Measurements from ENCODE around the gene ESR2. TPM values are rescaled to one million over a fixed set of nuclear protein-coding genes. Genes with fewer than 3 reads are reported as not detected.

The ESR2 gene
- total RNA-seq, 1 donor from 2014 or later: under 0.01 TPM

DNA sequence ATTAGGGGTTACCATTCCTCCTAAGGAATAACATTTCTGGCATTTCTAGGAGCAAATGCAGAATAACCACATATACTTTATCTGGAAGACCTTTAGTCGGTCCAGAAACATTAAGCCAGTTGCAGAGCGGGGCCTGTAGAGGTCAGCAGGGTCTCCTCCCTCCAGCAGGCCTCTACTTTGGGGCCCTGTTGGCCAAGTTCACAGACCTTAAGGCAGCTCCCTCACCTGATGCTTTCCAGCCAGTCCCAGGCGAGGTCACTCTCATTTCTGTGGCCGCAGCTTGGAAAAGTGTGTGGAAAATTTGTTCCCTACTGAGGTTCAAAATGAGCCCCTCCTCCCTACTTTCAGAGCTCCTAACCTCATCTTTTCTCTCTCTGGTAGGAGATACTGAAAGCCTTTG, 74.1 kb downstream of the ESR2 start:
- Histone ChIP-seq H3K36me3 (ENCODE audit: control insufficient read depth, insufficient read depth, low read length) (peaks cover 34% of the 10 kb centered on the region), H3K4me3 (ENCODE audit: low read depth, low read length) (no peak overlapping the region), H3K27me3 (ENCODE audit: control insufficient read depth, insufficient read depth, low read length) (no peaks in the 10 kb centered on the region)
- FAIRE-seq (peak; percentile 50), DNase-seq (ENCODE audit: low read depth) (no peak)
- TF ChIP-seq, protein P1, sequence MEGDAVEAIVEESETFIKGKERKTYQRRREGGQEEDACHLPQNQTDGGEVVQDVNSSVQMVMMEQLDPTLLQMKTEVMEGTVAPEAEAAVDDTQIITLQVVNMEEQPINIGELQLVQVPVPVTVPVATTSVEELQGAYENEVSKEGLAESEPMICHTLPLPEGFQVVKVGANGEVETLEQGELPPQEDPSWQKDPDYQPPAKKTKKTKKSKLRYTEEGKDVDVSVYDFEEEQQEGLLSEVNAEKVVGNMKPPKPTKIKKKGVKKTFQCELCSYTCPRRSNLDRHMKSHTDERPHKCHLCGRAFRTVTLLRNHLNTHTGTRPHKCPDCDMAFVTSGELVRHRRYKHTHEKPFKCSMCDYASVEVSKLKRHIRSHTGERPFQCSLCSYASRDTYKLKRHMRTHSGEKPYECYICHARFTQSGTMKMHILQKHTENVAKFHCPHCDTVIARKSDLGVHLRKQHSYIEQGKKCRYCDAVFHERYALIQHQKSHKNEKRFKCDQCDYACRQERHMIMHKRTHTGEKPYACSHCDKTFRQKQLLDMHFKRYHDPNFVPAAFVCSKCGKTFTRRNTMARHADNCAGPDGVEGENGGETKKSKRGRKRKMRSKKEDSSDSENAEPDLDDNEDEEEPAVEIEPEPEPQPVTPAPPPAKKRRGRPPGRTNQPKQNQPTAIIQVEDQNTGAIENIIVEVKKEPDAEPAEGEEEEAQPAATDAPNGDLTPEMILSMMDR (IDR thresholded peaks at IDR 0.05; ENCODE audit: insufficient read depth, low read length, severe bottlenecking): no peak

DNA sequence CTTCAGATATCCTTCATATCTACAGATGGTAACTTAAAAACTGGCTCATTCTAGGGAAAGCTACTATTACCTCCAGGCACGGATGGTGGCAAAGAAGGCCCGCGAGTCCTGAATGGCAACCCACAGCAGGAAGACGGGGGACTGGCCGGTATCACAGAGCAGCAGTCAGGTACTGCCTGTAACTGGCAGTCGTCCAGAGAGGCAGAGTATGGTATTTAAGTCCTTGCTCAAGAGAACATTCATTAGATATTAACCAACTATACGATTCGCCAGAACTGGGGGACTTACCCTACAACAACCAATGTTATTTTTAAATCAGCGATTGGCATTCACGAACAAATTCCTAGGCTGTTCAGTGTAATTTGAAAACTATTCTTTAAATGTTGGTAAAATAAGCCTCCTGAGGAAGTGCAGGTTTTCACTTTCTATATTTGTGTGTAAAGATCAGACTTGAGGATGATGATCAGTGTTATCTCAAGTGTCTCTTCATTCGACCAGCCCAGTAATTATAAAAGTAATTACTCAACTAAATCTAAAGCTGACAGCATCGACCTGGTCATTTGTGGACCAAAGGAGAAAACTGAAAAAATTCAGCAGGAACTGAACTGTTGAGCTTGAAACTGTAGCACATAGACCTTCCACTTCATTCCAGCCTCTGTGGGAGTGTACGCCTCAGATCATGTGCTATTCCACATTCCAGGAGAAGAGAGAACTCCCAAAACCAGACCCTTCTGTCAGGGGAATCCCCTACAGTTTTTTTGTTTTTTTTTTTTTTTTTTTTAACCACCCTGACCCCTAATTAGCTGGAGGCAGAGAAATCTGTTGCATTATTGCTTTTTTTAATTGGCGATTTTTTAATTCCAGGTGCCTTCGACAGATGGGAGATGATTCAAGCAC, 75.6 kb downstream of the ESR2 start:
- Histone ChIP-seq H3K27me3 (ENCODE audit: control insufficient read depth, insufficient read depth, low read length) (no peaks in the 10 kb centered on the region), H3K4me3 (ENCODE audit: low read depth, low read length) (no peak overlapping the region), H3K36me3 (ENCODE audit: control insufficient read depth, insufficient read depth, low read length) (peaks cover 41% of the 10 kb centered on the region)
- FAIRE-seq: no peak
- TF ChIP-seq, protein P1 (IDR thresholded peaks at IDR 0.05; ENCODE audit: insufficient read depth, low read length, severe bottlenecking): no peak
- DNase-seq (ENCODE audit: low read depth): no peak

DNA sequence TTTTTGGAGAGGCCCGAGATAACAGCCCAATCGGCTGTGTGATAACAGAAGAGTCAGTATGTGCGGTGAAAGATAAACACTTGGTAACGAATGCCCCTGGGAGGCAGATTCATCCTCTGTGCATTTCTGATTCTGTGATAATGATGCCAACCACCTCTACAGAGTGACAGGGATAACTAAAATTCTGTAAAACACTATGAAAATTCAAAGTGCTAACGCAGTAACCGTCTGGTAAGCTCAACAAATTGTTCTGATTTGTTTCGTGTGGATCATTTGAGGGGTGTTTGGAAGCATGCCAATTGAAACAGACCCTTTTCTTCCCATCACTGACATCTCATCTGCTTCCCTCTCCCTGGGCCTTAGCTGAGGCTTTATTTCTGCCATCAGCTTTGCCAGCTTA, 76.3 kb downstream of the ESR2 start:
- H3K27me3 ChIP-seq (ENCODE audit: control insufficient read depth, insufficient read depth, low read length): no peaks in the 10 kb centered on the region
- H3K36me3 ChIP-seq (ENCODE audit: control insufficient read depth, insufficient read depth, low read length): peaks cover 40% of the 10 kb centered on the region
- no peak for DNase-seq (ENCODE audit: low read depth)
- H3K4me3 ChIP-seq (ENCODE audit: low read depth, low read length): no peak overlapping the region
- TF ChIP-seq, protein P1 (IDR thresholded peaks at IDR 0.05; ENCODE audit: insufficient read depth, low read length, severe bottlenecking): no peak
- no peak for FAIRE-seq

DNA sequence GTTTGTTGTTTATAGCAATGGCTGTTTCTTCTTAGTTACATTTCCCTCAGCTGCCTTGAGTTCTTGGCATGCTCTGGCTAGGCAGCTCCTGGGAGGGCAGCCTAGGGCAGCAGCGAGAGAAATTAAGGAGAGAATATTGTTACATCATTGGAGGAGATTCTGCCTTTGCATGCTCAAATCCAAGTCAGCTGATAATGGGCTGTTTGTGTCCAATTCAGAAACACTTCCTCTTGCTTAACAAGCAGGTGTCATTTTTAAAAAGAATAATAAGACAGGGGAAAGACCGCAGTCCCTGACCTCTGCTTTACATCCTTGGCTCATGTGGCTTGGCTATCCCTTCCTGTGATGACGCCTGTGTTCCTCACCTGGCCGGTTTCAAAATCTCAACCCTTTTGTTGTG, 76.9 kb downstream of the ESR2 start:
- FAIRE-seq (no peak), DNase-seq (ENCODE audit: low read depth) (peak; percentile 58)
- Histone ChIP-seq H3K27me3 (ENCODE audit: control insufficient read depth, insufficient read depth, low read length) (no peaks in the 10 kb centered on the region), H3K36me3 (ENCODE audit: control insufficient read depth, insufficient read depth, low read length) (peaks cover 39% of the 10 kb centered on the region), H3K4me3 (ENCODE audit: low read depth, low read length) (no peak overlapping the region)
- TF ChIP-seq, protein P1 (IDR thresholded peaks at IDR 0.05; ENCODE audit: insufficient read depth, low read length, severe bottlenecking): no peak

DNA sequence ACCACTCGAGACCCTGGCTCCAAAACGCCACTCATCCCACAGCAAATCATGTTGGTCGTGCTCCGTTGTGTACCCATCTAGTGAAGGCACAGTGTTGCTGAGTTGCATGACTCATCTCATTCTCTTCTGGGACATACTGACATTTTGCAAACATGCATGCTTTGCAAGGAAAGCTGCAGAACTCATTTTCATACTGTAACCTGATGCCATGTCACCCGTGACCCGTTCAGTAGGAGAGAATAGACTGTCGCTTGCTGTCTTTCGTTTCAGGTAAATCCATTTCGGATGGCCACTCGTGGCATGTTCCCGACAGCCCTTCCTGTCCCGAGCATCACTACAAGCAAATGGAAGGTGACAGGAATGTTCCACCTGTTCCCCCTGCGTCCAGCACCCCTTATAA, 78.2 kb downstream of the ESR2 start:
- H3K27me3 ChIP-seq (ENCODE audit: control insufficient read depth, insufficient read depth, low read length): no peaks in the 10 kb centered on the region
- DNase-seq (ENCODE audit: low read depth) (no peak), FAIRE-seq (peak; percentile 83)
- TF ChIP-seq, protein P1 (IDR thresholded peaks at IDR 0.05; ENCODE audit: insufficient read depth, low read length, severe bottlenecking): no peak
- no peak overlapping the region for H3K4me3 ChIP-seq (ENCODE audit: low read depth, low read length)
- H3K36me3 ChIP-seq (ENCODE audit: control insufficient read depth, insufficient read depth, low read length): peaks cover 37% of the 10 kb centered on the region
